Stimulated activated CD4-positive, alpha-beta T cell treated with anti-CD3 and anti-CD28 coated beads, Interleukin-15, amount 100 ng/mL, for 1 hour (primary cell): ENCODE data around the gene SP2.

Source experiments
- DNase-seq, 2 donors: peaks; one replicate each; pipeline ENCODE4 v3.0.0-alpha.2; 2020; ENCODE audit warnings: low read depth in 1 of 2, low spot score in 1 of 2

The SP2 gene

GRCh38 chr17:47970725-47971499 is 74.9 kb downstream of the SP2 start, which contains the start of gene CDK5RAP3:
Gene CDK5RAP3, plus strand, starts transcription at chr17:47971113. Its CDS starts 34 bp downstream, at chr17:47971147.
- DNase-seq = peak; percentile 98

GRCh38 chr17:47973541-47973940 is 77.5 kb downstream of the SP2 start:
- no peak for DNase-seq

GRCh38 chr17:47975189-47975822 is 79.3 kb downstream of the SP2 start:
- no peak for DNase-seq

GRCh38 chr17:47975823-47976205 is 79.8 kb downstream of the SP2 start:
- no peak for DNase-seq

- DNase-seq = peak in 1 of 2 donors; percentile 25
Observed at GRCh38 chr17:47978324-47978723, 82.3 kb downstream of the SP2 start.
